BLaER1 (cell line): ENCODE measurements around the gene KLF6.
A peak's percentile ranks its signal among the peaks of the same experiment; 100 is the strongest.

Experiments
- H3K27ac ChIP-seq: shearing (Covaris generic); formaldehyde crosslinking; 2 replicates; pipeline ENCODE4 v1.8.1; 2022
- H3K27me3 ChIP-seq: shearing (Covaris generic); formaldehyde crosslinking; 2 replicates; pipeline ENCODE4 v1.8.1; 2022
- H3K36me3 ChIP-seq: shearing (Covaris generic); formaldehyde crosslinking; 2 replicates; pipeline ENCODE4 v1.8.1; 2022
- H3K4me1 ChIP-seq: shearing (Covaris generic); formaldehyde crosslinking; 2 replicates; pipeline ENCODE4 v1.8.1; 2022
- H3K4me2 ChIP-seq: shearing (Covaris generic); formaldehyde crosslinking; 2 replicates; pipeline ENCODE4 v1.8.1; 2022
- H3K4me3 ChIP-seq: shearing (Covaris generic); formaldehyde crosslinking; 2 replicates; pipeline ENCODE4 v1.8.1; 2022
- H3K9ac ChIP-seq: shearing (Covaris generic); formaldehyde crosslinking; 2 replicates; pipeline ENCODE4 v1.8.1; 2022
- H3K9me3 ChIP-seq: shearing (Covaris generic); formaldehyde crosslinking; 2 replicates; pipeline ENCODE4 v1.8.1; 2022
- H4K20me1 ChIP-seq: shearing (Covaris generic); formaldehyde crosslinking; 2 replicates; pipeline ENCODE4 v1.8.1; 2022
- Cebpa-rat ChIP-seq: shearing (Covaris generic); IDR thresholded peaks from 2 replicates; pipeline ENCODE4 v1.8.1; 2022

KLF6 gene

DNA sequence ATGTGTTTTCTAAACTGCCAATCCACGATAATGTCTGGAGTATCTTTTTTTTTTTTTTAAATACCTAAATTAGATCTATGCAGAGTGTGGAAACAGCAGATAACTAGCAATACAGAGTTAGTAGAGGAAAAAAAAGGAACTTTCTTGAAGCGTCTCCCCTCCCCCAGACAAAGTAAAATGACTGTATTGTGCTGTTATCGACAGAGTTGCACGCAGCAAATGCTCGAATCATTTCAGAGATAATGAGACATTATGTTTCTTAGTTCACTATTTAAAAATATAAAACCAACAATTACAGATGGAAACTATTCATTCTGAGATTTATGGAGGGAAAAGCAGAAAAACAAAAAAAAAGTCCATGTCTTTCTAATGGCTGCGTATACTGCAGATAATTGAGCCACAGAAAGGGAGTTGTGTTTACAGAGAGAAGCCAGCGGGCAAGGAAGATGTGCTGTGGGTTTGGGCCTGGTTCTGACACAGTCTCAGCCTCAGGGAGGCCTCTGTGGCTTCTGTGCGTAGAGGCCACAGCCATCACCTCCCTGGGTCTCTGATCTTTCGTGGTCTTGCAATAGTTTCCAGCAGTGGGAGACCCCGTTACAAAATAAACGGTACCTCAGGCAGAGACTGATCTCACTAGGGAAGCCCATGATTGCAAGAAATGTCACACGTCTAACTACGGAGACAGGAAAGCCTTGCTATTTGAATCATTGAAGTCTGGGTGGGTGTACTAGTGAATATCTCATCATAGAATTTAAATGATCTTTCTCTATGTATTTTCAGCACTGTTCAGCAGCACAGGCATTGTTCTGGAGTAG is 19.1 kb upstream of the KLF6 start:
- peak overlapping the region; percentile 63 for H3K9ac ChIP-seq
- no peaks in the 10 kb centered on the region for H3K27me3 ChIP-seq
- H3K4me1 ChIP-seq: peaks cover 61% of the 10 kb centered on the region
- no peaks in the 10 kb centered on the region for H3K9me3 ChIP-seq
- no peak overlapping the region for H3K4me3 ChIP-seq
- peak overlapping the region; percentile 66 for H3K4me2 ChIP-seq
- H3K27ac ChIP-seq: peak overlapping the region; percentile 73
- H3K36me3 ChIP-seq: no peaks in the 10 kb centered on the region
- no peaks in the 10 kb centered on the region for H4K20me1 ChIP-seq
- no peak for TF ChIP-seq Cebpa-rat

GRCh38 chr10:3803295-3803926 is 18.4 kb upstream of the KLF6 start:
- no peaks in the 10 kb centered on the region for H3K36me3 ChIP-seq
- no peak overlapping the region for H3K9ac ChIP-seq
- no peaks in the 10 kb centered on the region for H3K27me3 ChIP-seq
- peak overlapping the region; percentile 66 for H3K4me2 ChIP-seq
- no peak overlapping the region for H3K4me3 ChIP-seq
- no peaks in the 10 kb centered on the region for H4K20me1 ChIP-seq
- H3K9me3 ChIP-seq: no peaks in the 10 kb centered on the region
- peaks cover 58% of the 10 kb centered on the region for H3K4me1 ChIP-seq
- H3K27ac ChIP-seq: no peak overlapping the region
- TF ChIP-seq Cebpa-rat: no peak

DNA sequence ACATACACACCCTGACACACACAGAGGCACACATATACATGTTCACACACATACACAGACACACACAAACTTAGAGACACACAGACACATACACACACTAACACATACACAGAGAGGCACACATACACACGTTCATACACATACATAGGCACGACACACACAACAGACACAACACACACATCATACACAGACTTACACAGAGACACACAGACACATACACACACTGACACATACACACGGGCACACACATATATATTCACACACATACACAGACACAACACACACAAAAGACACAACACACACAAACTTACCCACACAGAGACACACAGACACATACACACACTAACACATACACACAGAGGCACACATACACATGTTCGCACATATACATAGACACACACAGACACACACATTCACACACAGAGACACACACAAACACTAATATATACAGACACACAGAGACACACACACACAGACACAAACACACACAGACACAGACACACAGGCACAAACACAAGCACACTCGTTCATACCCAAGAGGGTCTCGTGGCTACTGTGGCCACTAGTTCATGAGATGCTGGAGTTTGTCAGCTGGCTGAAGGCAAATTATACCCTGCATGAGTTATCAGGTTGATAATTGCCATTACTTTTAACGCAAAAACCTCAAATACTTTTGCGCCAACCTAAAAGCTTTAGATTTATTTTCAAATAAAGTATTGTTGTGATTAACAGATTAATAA is 17.7 kb upstream of the KLF6 start:
- Histone ChIP-seq H3K4me2 (peak overlapping the region; percentile 66; the same call in 1 of the 2 replicates), H3K9ac (no peak overlapping the region), H3K36me3 (no peaks in the 10 kb centered on the region), H3K27ac (no peak overlapping the region), H3K4me1 (peaks cover 51% of the 10 kb centered on the region), H4K20me1 (no peaks in the 10 kb centered on the region), H3K4me3 (no peak overlapping the region), H3K9me3 (no peaks in the 10 kb centered on the region), H3K27me3 (no peaks in the 10 kb centered on the region)
- no peak for TF ChIP-seq Cebpa-rat

GRCh38 chr10:3801558-3802192 is 16.7 kb upstream of the KLF6 start:
- Histone ChIP-seq H4K20me1 (no peaks in the 10 kb centered on the region), H3K9me3 (no peaks in the 10 kb centered on the region), H3K36me3 (no peaks in the 10 kb centered on the region), H3K4me1 (peaks cover 41% of the 10 kb centered on the region), H3K4me2 (no peak overlapping the region), H3K27ac (no peak overlapping the region), H3K27me3 (no peaks in the 10 kb centered on the region), H3K9ac (no peak overlapping the region), H3K4me3 (no peak overlapping the region)
- no peak for TF ChIP-seq Cebpa-rat

DNA sequence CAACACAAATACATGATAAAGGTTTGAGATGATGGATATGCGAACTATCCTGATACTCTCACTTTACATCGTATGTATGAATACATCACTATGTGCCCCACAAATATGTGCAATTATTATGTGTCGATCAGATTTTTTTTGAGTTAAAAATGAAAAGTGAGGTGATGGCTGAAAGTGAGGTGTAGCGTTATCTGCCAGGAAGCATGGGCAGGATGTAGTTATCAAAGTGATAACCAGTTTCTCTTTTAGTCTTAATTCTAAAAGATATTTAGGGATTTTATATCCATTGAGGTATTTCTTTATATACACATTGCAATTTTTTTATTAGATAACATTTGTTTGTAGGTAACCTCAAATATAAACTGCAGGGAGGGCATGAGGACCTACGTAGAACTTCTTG is 15.6 kb upstream of the KLF6 start:
- no peak overlapping the region for H3K4me3 ChIP-seq
- H3K9me3 ChIP-seq: no peaks in the 10 kb centered on the region
- H4K20me1 ChIP-seq: no peaks in the 10 kb centered on the region
- H3K27me3 ChIP-seq: no peaks in the 10 kb centered on the region
- H3K4me1 ChIP-seq: peaks cover 30% of the 10 kb centered on the region
- H3K36me3 ChIP-seq: no peaks in the 10 kb centered on the region
- no peak overlapping the region for H3K27ac ChIP-seq
- no peak overlapping the region for H3K9ac ChIP-seq
- no peak overlapping the region for H3K4me2 ChIP-seq
- no peak for TF ChIP-seq Cebpa-rat

GRCh38 chr10:3797750-3798149 is 12.7 kb upstream of the KLF6 start:
- H3K4me2 ChIP-seq: no peak overlapping the region
- H3K9me3 ChIP-seq: peaks cover 6% of the 10 kb centered on the region; the same call in 1 of the 2 replicates
- H3K4me1 ChIP-seq: peaks cover 4% of the 10 kb centered on the region
- no peak overlapping the region for H3K27ac ChIP-seq
- no peak overlapping the region for H3K9ac ChIP-seq
- no peaks in the 10 kb centered on the region for H3K36me3 ChIP-seq
- TF ChIP-seq Cebpa-rat: no peak
- H3K27me3 ChIP-seq: no peaks in the 10 kb centered on the region
- no peaks in the 10 kb centered on the region for H4K20me1 ChIP-seq
- no peak overlapping the region for H3K4me3 ChIP-seq

GRCh38 chr10:3793553-3793952 is 8.5 kb upstream of the KLF6 start:
- Histone ChIP-seq H3K4me1 (peaks cover 9% of the 10 kb centered on the region), H3K36me3 (no peaks in the 10 kb centered on the region), H3K4me2 (no peak overlapping the region), H4K20me1 (no peaks in the 10 kb centered on the region), H3K4me3 (no peak overlapping the region), H3K9me3 (peaks cover 32% of the 10 kb centered on the region), H3K27me3 (no peaks in the 10 kb centered on the region), H3K9ac (no peak overlapping the region), H3K27ac (no peak overlapping the region)
- TF ChIP-seq Cebpa-rat: no peak

DNA sequence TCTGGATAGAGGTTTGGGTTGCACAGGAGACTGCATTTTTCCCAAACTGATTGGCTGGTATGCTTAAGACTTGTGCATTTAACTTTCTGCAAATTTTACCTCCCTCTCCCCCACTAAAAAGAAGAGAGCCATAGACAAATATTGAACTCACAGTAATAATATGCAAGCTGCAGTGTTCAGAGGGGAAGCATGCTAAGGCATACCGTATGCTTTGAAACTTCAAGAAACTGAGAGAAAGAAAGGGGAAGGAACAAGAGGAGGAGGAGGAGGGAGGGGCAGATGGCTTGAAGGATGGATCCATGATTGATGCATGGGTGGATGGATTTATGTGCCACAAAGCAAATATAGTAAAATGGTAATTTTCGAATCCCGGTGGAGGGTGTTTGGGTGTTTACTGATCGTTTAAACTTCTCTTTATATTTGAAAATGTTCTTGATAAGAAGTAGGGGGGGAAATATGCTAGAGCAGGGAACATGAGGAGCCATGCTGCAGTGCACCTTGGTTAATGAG is 7.8 kb upstream of the KLF6 start:
- Histone ChIP-seq H3K36me3 (no peaks in the 10 kb centered on the region), H3K4me1 (peaks cover 11% of the 10 kb centered on the region), H3K4me3 (no peak overlapping the region), H4K20me1 (no peaks in the 10 kb centered on the region), H3K9ac (no peak overlapping the region; the same call in 1 of the 2 replicates), H3K4me2 (peak overlapping the region; percentile 20; the same call in 1 of the 2 replicates), H3K9me3 (peaks cover 33% of the 10 kb centered on the region), H3K27ac (no peak overlapping the region), H3K27me3 (no peaks in the 10 kb centered on the region)
- TF ChIP-seq Cebpa-rat: no peak

- Histone ChIP-seq H4K20me1 (no peaks in the 10 kb centered on the region), H3K27ac (no peak overlapping the region), H3K9me3 (peaks cover 33% of the 10 kb centered on the region), H3K36me3 (no peaks in the 10 kb centered on the region), H3K27me3 (no peaks in the 10 kb centered on the region), H3K4me1 (peaks cover 12% of the 10 kb centered on the region), H3K4me3 (no peak overlapping the region), H3K4me2 (peak overlapping the region; percentile 20; the same call in 1 of the 2 replicates), H3K9ac (no peak overlapping the region; the same call in 1 of the 2 replicates)
- TF ChIP-seq Cebpa-rat: no peak
Observed at GRCh38 chr10:3791974-3792633, 7.1 kb upstream of the KLF6 start.
